GM11168 (cell line): ENCODE data around the gene POLR1D.
"Not testable (repeated sequence)": the region's sequence is repeated elsewhere in the genome, so short reads cannot be mapped to it uniquely, and the experiment has no call there.

Source experiments
- in situ Hi-C: fragments of 300-500 bp; cut with MboI; formaldehyde crosslinking; loops from one replicate; pipeline ENCODE4 v1.12.0; 2022; ENCODE audit warnings: low sequenced_read_pairs; ENCODE audit not compliant: unreplicated experiment

The POLR1D gene

DNA sequence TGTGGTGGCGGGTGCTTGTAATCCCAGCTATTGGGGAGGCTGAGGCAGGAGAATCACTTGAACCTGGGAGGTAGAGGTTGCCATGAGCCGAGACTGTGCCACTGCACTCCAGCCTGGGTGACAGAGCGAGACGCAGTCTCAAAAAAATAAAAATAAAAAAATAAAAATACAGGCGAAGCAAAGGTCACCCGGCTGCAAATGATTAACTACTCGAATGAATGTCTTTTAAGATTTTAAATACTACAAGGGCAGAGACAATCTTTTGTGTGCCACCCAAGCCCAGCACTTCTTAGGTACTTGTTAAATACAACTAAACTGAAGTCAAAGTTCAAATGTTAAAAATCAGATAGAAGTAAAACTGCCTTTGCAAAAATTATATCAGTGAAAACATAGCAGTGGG is 8.1 kb upstream of the POLR1D start:
- in situ Hi-C loops = no loop called here

DNA sequence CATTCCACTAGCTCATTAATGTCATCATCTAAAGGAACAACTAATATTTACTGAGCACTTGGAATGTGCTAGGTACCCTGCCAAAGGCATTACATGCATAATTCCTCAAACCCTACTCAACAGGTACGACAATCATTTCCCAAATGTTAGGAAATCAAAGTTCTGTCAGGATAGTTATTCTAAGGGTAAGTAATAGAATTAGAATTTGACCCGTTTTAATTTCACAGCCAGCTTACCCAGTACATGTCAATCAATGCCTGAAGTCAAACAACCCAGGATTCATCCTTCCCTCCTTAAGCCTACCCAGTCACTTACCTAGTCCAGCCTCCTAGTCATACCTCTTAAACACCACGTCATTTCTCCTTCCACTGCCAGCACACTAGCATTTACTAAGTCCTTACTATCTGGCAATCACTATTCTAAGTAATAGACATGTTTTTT is 3.8 kb upstream of the POLR1D start:
- in situ Hi-C loops = no loop called here

DNA sequence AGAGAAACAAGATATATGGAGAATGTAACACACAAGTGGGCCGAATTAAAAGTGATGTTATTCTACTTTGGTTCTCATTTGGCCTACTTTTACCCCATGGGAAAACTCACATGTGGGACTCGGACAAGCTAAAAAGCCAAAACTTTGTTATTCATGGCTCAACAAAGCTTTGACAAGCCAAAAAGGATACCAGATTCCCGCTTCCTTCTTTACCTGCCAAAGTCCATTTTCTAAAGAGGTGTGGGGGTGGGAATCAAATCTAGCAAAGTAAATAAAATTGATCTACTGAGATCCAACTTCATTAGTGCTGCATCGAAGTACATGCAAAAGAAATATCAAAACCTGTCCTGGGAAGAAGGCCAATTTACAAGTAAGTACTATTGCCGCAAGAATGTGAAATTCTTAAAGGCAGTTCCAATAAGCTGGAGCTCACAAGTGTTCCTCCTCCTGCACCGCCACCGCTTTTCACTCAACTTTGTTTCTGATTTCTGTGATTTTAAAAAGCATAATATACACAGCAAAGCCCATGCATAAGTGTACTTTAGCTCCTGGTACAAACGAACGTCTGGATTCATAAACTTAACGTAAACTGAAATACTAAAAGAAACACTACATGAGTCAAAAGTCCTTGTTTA is 2.5 kb upstream of the POLR1D start:
- in situ Hi-C loops = no loop called here

DNA sequence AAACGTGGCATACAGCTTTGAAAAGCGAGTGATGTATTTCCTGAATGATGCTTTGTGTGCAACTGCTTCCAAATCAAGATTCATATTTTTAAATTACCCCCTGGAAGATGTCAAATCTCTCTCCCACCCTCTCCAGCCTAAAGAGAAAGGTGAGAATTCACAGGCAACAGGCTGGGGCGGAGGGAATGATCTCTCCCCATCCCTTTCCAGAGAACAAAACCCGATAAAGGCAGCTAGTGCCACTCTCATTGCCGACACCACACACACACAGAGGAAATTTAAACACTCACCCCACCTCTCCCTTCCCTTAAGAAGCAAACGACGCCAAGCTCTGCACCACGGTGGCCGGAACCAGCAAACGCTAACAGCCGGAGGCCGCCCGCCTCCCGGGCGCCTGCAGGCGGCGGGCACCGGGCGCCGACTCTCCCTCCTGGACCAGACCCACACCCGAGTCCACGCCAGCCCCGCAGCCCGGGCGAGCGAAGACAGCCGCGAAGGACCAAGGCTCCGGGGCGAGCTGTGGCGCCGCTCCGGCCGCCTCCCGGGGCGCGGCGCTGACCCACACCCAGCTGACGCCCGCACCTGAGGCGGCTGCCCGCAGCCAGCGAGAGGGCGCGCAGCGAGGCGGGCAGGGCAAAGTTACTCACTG is 1.8 kb upstream of the POLR1D start:
- in situ Hi-C loops = no loop called here

DNA sequence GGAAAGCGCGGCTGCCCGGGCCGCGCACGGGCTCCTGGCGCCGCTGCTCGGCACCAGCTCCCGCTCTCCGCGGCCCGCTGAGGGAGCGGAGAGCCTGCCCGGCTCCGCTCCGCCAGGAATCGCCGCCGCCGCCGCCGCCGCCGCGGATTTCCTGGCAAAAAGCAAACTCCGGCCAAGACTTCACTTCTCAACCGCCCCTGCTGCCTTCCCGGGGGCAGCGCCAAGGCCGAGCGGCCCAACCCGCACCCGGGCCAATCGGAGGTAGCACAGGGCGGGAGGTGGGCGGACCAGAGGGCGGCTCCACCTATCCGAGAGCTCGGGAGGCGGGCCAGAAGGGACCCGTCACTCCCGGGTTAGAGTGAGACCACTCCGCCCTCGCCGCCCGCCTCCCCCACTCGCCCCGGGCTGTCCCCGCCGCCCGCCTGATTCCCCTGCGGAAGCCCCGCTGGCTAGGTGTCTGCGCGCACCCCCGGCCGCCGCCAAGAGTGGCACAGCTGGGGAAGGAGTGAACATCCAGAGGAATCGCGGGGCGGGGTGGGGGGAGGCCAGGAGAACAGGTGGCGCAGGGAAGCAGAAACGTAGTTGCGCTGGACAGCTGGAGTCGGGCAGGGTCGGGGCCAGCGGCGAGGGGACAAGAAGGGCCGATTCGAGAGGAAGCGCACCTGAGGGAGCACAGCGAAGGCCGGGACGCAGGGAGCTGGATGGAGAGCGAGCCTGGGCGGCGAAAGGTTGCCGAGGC is 1.1 kb upstream of the POLR1D start, which contains the start of gene LNX2:
LNX2 (minus strand) TSS at position 153 of the 739 bp plus-strand sequence. CDS start 38,826 bp downstream, outside the sequence.
- in situ Hi-C loops = no loop called here

DNA sequence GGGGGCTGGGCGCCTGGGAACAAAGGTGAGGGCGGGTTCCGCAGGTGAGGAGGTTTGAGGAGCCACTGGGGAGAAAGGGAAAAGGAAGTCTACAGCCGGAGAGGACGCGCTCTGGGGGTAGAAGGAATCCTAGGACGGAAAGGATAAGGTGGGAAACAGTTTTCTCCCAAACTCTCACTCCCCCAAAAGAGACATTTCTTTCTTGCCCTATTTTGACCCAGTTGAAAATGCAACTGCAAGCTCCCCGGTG is 651 bp upstream of the POLR1D start:
- in situ Hi-C loops = no loop called here

DNA sequence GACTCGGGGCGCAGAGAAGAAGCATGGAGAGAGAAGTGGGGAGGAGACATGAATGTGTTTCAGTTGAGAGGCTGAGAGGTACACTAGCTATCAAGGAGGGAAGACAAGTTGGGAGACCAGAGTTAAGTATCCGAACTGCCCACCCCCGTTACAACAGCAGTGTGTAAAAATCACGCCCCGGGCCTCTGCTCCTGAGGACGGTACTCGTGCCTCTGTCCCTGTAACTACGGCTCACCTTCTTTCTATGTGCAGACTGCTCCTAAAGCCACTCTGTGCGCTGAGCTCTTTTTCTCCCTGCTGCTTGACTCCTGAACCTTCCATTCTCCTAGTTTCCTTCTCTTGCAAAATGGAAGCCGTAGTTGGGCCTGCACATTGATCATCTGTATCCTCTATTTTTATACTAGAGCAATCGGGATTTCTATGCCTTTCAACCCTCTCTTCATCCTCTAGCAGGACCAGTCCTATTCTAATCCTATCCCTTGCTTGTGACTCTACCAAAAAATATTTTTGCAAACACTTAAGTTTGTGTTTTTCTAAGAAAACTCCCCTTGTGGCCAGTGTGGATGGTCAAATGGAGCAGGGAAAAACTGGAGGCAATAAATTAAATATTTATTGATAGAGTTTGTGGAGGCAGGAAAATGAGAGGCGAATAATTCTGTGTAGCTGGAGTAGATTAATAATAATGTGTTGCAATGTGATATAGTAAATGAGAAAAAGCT is 569 bp downstream of the POLR1D start:
- in situ Hi-C loops = no loop called here

DNA sequence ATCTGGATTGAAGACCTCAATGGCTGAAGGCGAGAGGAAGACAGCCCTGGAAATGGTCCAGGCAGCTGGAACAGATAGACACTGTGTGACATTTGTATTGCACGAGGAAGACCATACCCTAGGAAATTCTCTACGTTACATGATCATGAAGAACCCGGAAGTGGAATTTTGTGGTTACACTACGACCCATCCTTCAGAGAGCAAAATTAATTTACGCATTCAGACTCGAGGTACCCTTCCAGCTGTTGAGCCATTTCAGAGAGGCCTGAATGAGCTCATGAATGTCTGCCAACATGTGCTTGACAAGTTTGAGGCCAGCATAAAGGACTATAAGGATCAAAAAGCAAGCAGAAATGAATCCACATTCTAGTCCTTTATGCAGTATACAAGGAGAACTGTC is 1.2 kb downstream of the POLR1D start:
- in situ Hi-C loops = no loop called here

DNA sequence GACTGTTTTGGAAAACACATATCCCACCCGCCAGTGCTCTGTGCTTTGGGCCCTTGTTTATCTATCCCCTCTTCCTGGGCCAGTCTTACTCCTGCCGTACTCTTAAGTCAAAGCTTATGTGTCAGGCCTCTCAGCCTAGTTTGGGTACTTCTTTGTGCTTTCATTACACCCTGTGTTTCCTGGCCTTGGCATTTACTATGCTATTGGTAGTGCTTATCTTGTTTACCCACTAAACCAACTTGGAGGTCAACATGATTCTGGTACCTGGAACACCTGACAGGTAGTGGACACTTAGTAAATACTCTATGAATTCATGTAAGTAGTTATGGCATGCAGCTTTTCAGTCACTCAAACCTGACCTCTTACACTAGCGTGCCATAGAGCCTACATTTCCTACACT is 2.4 kb downstream of the POLR1D start:
- in situ Hi-C loops = no loop called here

DNA sequence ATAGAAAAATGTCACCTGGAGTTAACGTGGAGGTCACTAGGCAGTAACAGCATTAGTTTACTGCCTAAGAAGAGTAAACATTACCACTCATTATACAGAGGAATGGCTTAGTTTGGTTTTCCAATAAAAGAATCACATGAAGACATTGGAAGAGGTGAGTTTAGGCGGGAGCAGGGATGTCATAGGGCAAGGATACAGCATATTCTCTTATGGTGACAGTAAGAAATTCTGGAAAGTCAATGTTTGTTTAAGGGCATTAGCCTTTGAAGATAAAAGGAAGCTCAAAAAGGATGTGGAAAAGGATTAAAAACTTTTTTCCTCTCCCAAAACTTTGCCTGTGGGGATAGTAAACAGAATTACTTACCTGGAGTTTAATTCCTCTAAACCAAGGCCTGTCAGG is 4.1 kb downstream of the POLR1D start:
- in situ Hi-C loops = no loop called here

DNA sequence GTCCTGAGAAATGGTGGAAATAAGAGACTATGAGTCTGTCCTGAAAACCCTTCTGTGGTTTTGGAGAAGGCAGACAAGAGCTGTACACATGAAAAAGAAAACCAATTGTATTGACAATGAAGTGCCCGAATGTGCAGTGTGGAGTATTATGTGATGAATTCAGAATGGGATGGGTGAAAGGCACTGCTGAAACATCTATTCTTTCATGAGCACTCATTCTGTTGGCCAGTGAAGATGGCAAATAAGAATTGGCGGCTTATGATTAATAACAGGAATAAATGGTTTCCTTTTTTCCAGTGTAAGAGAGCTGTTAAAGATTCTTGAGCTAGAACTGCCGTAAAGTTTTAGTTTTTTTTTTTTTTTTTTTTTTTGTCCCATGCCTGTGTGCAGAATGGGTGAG is 5.7 kb downstream of the POLR1D start:
- in situ Hi-C loops = no loop called here

DNA sequence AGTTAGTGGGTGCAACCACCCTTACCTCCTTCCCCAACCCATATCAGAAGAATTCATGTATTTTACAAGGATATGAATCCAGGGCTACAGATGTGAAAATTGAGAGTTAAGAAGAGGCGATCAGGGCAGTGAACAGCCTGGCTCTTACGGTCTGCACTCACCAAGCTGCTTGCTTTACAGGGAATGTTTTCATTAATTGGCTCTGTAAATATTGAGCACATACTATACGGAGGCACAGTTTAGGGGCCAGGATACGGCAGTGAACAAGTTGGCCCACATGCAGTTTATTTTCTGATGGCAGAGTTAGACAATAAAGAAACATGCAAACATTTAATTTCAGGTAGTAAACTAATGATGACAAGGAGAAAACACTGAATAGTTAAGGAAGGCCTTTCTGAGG is 6.4 kb downstream of the POLR1D start:
- in situ Hi-C loops = no loop called here

DNA sequence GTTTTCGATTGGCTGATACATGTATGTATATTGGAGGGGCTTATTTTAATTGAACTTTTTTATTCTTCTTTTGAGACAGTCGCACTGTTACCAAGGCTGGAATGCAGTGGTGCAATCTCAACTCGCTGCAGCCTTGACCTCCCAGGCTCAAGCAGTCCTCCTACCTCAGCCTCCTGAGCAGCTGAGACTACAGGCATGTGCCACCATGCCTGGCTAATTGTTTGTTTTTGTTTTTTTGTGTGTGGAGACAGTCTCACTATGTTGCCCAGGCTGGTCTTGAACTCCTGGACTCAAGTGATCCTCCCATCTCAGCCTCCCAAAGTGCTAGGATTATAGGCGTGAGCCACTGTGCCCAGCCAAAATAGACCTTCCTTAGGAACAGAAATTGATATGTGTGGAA is 7.1 kb downstream of the POLR1D start:
- in situ Hi-C loops = not testable (repeated sequence)

DNA sequence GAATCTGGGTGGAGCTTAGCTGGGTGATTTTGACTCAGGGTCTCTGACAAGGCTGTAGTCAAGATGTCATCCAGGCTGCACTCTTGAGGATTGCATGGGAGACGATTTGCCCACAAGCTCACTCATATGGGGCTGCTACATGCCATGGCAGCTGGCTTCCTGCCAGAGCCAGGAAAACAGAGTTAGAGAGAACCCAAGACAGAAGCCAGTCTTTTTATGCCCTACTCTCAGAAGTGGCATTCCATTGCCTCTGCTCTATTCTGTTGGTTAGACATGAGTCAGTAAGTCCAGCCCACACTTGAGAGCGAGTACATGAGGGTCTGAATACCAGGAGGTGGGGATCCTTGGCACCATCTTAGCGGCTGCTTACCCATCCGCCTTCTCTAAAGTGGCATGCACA is 9.5 kb downstream of the POLR1D start:
- in situ Hi-C loops = no loop called here

DNA sequence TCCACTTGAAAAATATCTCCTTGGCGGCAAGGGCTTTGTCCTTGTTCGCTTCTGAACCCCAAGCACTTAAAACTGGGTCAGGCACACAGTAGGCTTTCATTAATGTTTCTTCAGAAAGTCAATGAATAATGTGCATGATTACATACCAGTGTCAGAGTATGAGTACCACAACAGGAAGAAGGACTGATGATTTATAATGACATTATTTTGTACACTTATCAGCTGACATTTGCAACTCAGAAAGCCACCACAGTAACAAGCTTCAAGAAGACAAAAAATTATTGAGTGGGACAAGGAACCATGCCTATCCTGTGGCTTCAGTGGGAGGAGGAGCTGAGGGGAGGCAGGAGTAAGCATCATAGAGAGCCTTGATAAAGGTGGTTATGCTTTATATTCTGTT is 10.0 kb downstream of the POLR1D start:
- in situ Hi-C loops = no loop called here

DNA sequence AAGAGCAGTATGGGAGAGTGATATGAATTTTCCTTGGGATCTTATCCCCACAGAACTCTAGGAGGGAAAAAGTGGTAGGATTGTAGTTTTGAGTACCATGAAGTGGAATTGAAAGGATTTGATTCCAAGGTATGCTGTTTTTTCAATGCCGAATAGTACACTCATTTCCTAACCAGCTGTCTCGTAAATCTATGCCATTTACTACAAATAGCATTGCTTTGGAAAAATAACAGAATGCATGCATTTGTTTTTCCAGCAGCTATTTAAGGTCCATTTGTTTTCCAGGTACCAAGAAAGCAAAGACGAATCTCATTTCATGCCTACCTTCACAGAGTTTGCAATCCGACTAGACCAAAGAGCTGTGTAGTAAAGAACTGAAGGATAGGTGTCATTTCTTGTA is 10.5 kb downstream of the POLR1D start:
- in situ Hi-C loops = no loop called here

DNA sequence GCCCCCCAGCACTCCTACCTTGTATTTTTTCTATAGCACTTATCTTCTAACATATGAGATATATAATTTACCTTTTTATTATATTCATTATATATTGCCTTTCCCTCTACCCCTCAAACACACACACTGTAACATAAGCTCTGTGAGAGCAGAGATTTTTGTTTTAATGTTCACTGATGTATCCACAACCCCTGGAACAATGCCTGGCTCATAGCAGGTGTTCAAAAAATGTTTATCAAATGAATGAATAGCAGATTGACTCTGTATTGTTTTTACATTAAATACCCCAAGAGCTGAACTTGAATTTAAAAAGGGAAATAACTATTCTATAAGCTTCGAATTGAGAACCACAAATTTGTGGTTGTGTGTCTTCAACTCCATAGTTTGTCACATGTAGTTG is 11.0 kb downstream of the POLR1D start:
- in situ Hi-C loops = no loop called here

DNA sequence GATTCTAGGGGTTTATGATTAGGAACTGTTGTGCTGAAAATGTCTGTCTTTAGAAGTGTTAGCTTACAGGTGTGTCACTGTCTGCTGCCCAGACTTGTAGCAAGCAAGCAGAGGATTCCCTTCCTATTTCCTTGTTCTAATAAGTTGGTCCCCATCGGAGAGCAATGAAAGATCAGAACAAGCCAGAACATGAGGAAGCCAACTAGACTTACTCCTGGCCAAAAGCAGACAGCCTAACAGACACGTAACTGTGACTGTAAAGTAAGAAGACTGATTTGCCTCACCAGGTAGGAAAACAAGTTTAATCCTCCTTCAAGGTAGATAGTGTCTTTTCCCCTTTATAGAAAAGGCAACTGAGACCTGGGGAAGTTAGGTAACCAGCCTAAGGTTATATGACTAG is 12.5 kb downstream of the POLR1D start:
- in situ Hi-C loops = no loop called here

DNA sequence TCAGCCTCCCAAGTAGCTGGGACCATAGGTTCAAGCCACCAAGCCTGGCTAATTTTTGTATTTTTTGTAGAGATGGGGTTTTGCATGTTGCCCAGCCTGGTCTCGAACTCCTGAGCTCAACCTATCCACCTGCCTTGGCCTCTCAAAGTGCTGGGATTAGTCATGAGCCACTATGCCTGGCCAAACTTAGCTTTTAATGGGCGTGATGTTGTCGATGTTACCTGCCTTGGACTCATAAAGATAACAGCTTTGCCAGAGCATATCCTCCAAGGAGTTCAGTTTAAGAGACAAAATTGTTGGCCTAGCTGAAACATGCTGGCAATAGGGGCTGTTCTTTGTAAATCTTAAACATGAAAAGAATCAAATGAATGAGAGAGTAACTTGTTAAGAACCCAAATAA is 13.1 kb downstream of the POLR1D start:
- in situ Hi-C loops = no loop called here

DNA sequence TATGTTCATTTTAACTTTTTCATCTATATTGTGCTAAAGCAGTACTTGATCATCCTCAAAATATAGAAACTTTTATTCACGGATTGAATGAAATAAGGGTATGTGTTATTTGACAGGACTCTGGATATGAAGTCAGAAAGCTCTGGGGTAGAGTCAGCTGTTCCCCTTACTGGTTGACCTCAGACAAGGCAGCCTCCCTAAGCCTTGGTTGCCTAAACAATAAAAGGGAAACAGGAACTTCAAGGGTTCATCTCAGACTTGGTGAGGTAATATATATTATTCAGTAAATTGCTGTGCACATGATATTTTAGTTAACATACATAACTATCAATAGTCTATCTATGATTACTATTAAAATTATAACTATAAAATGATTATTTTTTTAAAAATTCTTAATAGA is 13.6 kb downstream of the POLR1D start:
- in situ Hi-C loops = no loop called here

DNA sequence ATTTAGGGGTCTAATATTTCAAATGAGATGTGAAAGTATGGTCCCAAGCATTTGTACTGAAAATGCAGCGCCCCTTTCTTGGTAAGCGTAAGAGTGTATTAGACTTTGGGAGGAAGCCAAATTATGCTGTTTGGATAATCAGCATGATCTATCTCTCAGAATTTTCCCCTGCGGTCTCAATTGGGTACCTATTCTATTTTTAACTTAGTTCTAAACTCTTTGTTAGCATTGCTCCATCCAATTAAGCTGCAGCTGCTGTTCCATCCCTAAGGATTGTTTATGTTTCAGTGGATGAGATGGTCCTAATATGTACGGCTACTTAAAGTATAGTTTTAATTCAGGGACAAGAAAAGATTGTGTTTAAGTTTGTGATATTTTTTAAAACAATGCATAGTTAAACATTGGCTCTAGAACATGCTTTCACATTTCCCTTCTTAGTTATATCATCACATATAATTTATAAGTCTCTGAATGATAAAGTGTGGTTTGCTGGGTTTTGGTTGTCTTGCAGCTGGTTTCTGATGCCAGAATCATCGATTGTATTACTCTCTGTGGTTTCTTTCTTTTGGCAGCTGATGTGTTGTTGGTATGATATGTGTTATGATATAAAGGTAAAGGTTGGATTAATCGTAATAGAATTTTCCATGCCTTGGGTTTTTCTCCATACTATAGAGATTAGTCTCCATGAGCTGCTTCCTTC is 15.0 kb downstream of the POLR1D start:
- in situ Hi-C loops = no loop called here
